ENCODE data around the gene AIRE. TPM values are rescaled to one million over a fixed set of nuclear protein-coding genes. Genes with fewer than 3 reads are reported as not detected.

Gene AIRE
- total RNA-seq, 1 donor from 2014 or later, result 0.25 TPM

DNA sequence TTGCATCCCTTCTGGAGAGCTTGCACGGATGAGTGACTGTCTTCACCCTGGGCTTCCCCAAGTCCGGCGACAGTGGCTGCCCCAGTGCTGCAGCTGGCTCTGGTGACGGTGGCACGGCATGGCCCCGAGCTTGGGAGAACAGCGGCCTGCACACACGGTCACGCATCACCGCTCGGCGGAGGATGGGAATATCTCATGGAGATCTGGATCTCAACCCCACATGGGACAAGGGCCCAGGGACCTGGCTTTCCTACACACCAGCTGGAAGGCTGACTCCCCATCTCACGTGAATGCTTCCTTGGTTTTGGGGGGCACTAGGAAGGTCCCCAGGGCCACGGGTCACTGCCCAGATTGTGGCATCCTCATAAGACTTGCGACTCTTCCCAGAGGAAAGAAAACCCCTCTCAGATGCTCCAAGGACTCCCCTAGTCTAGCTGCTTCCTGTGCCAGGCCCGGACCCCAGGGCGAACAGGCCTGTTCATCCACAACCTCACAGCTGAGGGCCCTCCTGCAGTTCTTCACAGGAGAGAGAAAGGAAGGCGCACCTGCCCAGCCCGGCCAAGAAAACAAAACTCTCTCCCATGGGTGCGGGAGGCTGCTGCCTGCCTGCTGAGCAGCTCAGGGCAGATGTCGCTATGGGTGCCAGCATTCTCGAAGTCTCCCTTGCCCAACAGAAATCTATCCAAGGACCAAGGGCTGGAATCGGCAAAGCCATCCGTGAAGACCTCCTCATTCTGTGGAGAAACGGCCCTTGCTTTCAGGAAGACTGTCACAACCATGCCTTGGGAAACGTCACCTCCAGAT lies 43.6 kb downstream of the AIRE start:
- DNase-seq (ENCODE audit: extremely low spot score in 2 of 2), result no peak
- TF ChIP-seq POLR2A (IDR thresholded peaks at IDR 0.05) (no peak), POLR2AphosphoS5 (IDR thresholded peaks at IDR 0.05; ENCODE audit: insufficient read depth in 1 of 2, low read depth in 1 of 2) (peak in 1 of 2 donors; percentile 42)
- TF ChIP-seq, protein P1, sequence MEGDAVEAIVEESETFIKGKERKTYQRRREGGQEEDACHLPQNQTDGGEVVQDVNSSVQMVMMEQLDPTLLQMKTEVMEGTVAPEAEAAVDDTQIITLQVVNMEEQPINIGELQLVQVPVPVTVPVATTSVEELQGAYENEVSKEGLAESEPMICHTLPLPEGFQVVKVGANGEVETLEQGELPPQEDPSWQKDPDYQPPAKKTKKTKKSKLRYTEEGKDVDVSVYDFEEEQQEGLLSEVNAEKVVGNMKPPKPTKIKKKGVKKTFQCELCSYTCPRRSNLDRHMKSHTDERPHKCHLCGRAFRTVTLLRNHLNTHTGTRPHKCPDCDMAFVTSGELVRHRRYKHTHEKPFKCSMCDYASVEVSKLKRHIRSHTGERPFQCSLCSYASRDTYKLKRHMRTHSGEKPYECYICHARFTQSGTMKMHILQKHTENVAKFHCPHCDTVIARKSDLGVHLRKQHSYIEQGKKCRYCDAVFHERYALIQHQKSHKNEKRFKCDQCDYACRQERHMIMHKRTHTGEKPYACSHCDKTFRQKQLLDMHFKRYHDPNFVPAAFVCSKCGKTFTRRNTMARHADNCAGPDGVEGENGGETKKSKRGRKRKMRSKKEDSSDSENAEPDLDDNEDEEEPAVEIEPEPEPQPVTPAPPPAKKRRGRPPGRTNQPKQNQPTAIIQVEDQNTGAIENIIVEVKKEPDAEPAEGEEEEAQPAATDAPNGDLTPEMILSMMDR (IDR thresholded peaks at IDR 0.05), result no peak
- Histone ChIP-seq H3K9me3 (no peaks in the 10 kb centered on the region), H3K4me3 (no peak overlapping the region), H3K4me1 (no peaks in the 10 kb centered on the region), H3K36me3 (peaks cover 0 to 19% of the 10 kb centered on the region in 2 donors), H3K27me3 (no peaks in the 10 kb centered on the region), H3K27ac (no peak overlapping the region)
- intact Hi-C loops (cut with DNase I), result loop anchor here (2.0 kb wide), 1 partner anchor 14 kb away; no protein-coding TSS in a partner anchor

DNA sequence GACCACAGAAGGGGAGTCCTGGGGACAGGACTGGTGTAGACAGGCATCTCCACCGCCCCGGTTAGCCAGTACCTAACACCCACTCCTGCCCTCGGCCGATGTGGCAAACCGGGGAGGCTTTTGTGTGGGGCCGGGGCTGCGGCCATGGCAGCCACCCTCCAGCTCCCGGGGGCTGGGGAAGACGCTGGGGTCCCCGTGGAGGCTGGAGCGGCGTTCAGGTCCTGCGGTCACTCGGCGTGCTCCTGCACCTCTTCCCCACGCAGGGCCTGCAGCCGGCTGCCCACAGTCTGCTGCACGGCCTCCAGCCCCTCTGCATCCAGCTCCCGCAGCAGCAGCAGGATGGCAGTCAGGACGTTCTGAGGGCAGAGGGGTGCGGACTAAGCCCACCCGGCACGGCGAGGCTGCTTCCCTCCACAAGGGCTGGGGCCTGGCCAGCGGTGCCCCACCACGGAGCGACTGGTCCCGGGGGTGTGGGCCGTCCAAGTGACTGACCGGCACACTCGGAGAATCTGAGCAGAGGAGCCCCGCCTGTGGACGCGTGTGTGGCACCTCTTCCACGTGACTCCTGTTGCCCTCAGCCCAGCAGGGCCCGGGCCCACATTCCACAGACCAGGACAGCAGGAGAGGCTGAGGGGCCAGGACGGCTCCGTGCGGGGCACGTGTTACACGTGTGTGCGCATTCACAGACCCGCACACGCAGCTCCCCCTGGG lies 44.5 kb downstream of the AIRE start:
- no peak for TF ChIP-seq POLR2AphosphoS5 (IDR thresholded peaks at IDR 0.05; ENCODE audit: insufficient read depth in 1 of 2, low read depth in 1 of 2)
- TF ChIP-seq, protein P1 (IDR thresholded peaks at IDR 0.05), result no peak
- TF ChIP-seq POLR2A (IDR thresholded peaks at IDR 0.05), result no peak
- Histone ChIP-seq H3K36me3 (peaks cover 0 to 15% of the 10 kb centered on the region in 2 donors), H3K27me3 (no peaks in the 10 kb centered on the region), H3K9me3 (no peaks in the 10 kb centered on the region), H3K4me1 (no peaks in the 10 kb centered on the region), H3K4me3 (no peak overlapping the region), H3K27ac (no peak overlapping the region)
- DNase-seq (ENCODE audit: extremely low spot score in 2 of 2), result no peak
- intact Hi-C loops (cut with DNase I), result loop anchor here (2.0 to 10.0 kb wide), 3 partner anchors 15 to 545 kb away; partner anchors contain the start of genes PTTG1IP and UBE2G2

DNA sequence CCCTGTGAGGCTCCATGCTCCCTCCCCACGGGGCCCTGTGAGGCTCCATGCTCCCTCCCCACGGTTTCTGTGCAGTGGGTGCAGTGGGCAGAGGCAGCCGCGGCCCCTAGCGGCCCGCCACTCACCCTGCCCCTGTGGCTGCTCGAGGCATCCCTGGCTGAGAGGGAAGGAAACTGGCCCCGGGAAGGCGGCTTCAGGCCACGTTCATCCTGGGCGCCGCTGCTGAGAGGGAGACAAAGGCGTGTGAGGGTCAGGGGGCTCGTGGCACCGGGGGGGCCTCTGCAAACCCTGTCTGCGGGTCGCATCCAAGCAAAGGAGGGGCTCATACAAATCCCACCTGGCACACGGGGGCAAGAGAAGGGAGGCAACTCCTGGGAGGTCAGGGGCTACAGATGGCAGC lies 45.0 kb downstream of the AIRE start:
- H3K9me3 ChIP-seq, result no peaks in the 10 kb centered on the region
- H3K4me3 ChIP-seq, result no peak overlapping the region
- H3K27ac ChIP-seq, result no peak overlapping the region
- H3K4me1 ChIP-seq, result no peaks in the 10 kb centered on the region
- no peak for TF ChIP-seq POLR2AphosphoS5 (IDR thresholded peaks at IDR 0.05; ENCODE audit: insufficient read depth in 1 of 2, low read depth in 1 of 2)
- no peaks in the 10 kb centered on the region for H3K27me3 ChIP-seq
- intact Hi-C loops (cut with DNase I), result loop anchor here (10.0 kb wide), 2 partner anchors 474 to 544 kb away; partner anchors contain the start of genes PTTG1IP and UBE2G2
- peaks cover 0 to 14% of the 10 kb centered on the region in 2 donors for H3K36me3 ChIP-seq
- DNase-seq (ENCODE audit: extremely low spot score in 2 of 2), result no peak

DNA sequence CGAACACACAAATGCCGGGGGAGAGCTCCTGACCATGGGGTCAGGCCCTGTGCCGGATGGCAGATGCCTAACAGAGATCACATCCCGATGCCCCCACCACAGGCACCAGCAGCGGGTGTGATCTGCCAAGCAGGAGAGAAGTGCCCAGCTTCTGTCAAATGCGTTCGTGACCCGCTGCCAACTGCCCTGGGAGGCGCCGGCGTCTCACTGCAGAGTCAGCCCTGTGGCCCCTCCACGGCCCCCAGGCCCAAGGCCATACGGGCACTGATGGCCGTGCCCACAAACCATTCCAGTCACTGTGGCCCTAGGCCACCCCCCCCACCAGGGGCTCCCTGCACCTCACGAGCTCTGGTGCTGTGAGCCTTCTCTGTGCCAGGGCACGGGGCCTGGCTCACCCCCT lies 45.5 kb downstream of the AIRE start:
- intact Hi-C loops (cut with DNase I), result loop anchor here (10.0 kb wide), 2 partner anchors 474 to 544 kb away; partner anchors contain the start of genes PTTG1IP and UBE2G2
- H3K27me3 ChIP-seq, result no peaks in the 10 kb centered on the region
- no peak overlapping the region for H3K27ac ChIP-seq
- H3K4me1 ChIP-seq, result no peaks in the 10 kb centered on the region
- H3K4me3 ChIP-seq, result no peak overlapping the region
- H3K36me3 ChIP-seq, result peaks cover 0 to 9% of the 10 kb centered on the region in 2 donors
- TF ChIP-seq POLR2A (IDR thresholded peaks at IDR 0.05) (no peak), POLR2AphosphoS5 (IDR thresholded peaks at IDR 0.05; ENCODE audit: insufficient read depth in 1 of 2, low read depth in 1 of 2) (no peak)
- TF ChIP-seq, protein P1 (IDR thresholded peaks at IDR 0.05), result no peak
- no peak for DNase-seq (ENCODE audit: extremely low spot score in 2 of 2)
- no peaks in the 10 kb centered on the region for H3K9me3 ChIP-seq

DNA sequence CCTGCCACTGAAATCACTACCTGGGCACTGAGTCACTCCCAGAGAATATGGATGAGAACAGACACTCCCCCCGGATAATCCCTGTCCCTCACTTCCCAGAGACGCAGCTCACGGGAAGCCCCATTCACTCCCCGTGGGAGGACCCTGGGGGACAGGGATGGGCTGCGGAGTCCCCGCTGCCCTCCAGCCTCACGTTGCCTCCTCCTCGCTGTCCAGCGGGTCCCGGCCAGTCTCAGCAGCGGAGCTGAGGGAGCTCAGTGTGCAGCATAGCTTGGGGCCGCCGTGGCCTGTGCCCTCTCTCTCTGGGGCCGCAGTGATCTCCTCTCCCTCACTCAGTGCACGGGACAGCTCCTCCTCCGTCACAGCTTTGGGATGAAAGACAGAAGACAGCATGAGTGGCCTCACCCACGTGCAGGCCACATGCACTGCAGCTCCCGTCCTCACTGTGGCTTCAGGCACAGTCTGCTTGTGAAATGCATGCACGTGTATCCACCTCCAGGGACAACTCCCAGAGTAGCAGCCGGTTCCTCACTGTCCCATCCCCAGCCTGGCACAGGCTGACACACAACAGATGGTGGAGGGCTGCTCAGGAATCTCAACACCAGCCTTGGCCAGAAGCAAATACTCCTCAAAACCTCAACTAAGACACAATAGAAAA lies 46.1 kb downstream of the AIRE start:
- no peak for DNase-seq (ENCODE audit: extremely low spot score in 2 of 2)
- H3K9me3 ChIP-seq, result no peaks in the 10 kb centered on the region
- H3K4me1 ChIP-seq, result peaks cover 2% of the 10 kb centered on the region
- TF ChIP-seq POLR2AphosphoS5 (IDR thresholded peaks at IDR 0.05; ENCODE audit: insufficient read depth in 1 of 2, low read depth in 1 of 2), result no peak
- TF ChIP-seq, protein P1 (IDR thresholded peaks at IDR 0.05), result no peak
- TF ChIP-seq POLR2A (IDR thresholded peaks at IDR 0.05), result no peak
- intact Hi-C loops (cut with DNase I), result loop anchor here (10.0 kb wide), 2 partner anchors 473 to 543 kb away; partner anchors contain the start of genes PTTG1IP and UBE2G2
- no peaks in the 10 kb centered on the region for H3K27me3 ChIP-seq
- no peak overlapping the region for H3K4me3 ChIP-seq
- peaks cover 0 to 9% of the 10 kb centered on the region in 2 donors for H3K36me3 ChIP-seq
- no peak overlapping the region for H3K27ac ChIP-seq
